ENCODE data around the gene TKT.

TKT gene

GRCh38 chr3:53223541-53223966, 32.3 kb downstream of the TKT start:
- no peak for DNase-seq

- no peak for DNase-seq
Observed at GRCh38 chr3:53223025-53223424, 32.8 kb downstream of the TKT start.

- DNase-seq = no peak
Observed at GRCh38 chr3:53222183-53222901, 33.5 kb downstream of the TKT start.

- DNase-seq = no peak
Observed at GRCh38 chr3:53221827-53222182, 34.0 kb downstream of the TKT start.

GRCh38 chr3:53221345-53221744, 34.5 kb downstream of the TKT start:
- no peak for DNase-seq

- peak; percentile 86 for DNase-seq
Observed at GRCh38 chr3:53219895-53220483, 35.8 kb downstream of the TKT start.

- no peak for DNase-seq
Observed at GRCh38 chr3:53218131-53218530, 37.7 kb downstream of the TKT start.

- DNase-seq = no peak
Observed at GRCh38 chr3:53217175-53217574, 38.6 kb downstream of the TKT start.

- no peak for DNase-seq
Observed at GRCh38 chr3:53216723-53217122, 39.1 kb downstream of the TKT start.

GRCh38 chr3:53215816-53216215, 40.0 kb downstream of the TKT start:
- no peak for DNase-seq

GRCh38 chr3:53213276-53213675, 42.5 kb downstream of the TKT start:
- DNase-seq = no peak

GRCh38 chr3:53211706-53212702, 43.8 kb downstream of the TKT start:
- DNase-seq = no peak

- no peak for DNase-seq
Observed at GRCh38 chr3:53202331-53203015, 53.3 kb downstream of the TKT start.

- no peak for DNase-seq
Observed at GRCh38 chr3:53200501-53201498, 55.0 kb downstream of the TKT start.

GRCh38 chr3:53199834-53200233, 56.0 kb downstream of the TKT start:
- no peak for DNase-seq

GRCh38 chr3:53198996-53199395, 56.8 kb downstream of the TKT start:
- DNase-seq = no peak

- no peak for DNase-seq
Observed at GRCh38 chr3:53198256-53198977, 57.4 kb downstream of the TKT start.

GRCh38 chr3:53196575-53197407, 59.0 kb downstream of the TKT start:
- DNase-seq = no peak

- DNase-seq = peak; percentile 66
Observed at GRCh38 chr3:53195602-53196574, 59.9 kb downstream of the TKT start.

All from right forelimb (tissue), 1 donor.